Medulla oblongata (tissue), 1 donor: ENCODE measurements around the gene AR.
A peak's percentile ranks its signal among the peaks of the same experiment; 100 is the strongest.
"Not testable (repeated sequence)": the region's sequence is repeated elsewhere in the genome, so short reads cannot be mapped to it uniquely, and the experiment has no call there.

Experiments used
- DNase-seq: peaks from one replicate; pipeline ENCODE4 v3.0.0-alpha.2; 2015; ENCODE audit errors: extremely low spot score

AR gene

GRCh38 chrX:67624325-67624724 is 80.5 kb downstream of the AR start:
- DNase-seq = no peak

DNA sequence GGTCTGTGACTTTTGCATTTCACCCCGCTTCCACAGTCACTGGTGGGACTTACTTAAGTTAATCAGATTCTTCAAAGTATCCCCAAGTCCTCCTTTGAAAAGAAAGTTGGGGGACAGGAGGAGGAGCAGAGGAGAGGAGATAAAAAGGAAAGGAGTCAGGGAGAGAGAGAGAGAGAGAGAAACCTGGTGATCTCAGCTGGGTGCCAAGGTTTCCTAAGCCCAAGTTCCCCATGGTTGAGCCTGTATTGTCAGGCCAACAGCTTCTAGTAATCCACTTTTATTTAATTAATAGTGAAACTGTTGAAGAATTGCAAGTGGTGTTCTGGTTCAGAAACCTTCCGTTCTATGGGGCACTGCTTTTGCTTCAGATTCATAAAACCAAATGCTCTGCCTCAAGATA is 91.6 kb downstream of the AR start:
- no peak for DNase-seq

- DNase-seq = no peak
These were observed 92.7 kb downstream of the AR start for GRCh38 chrX:67636532-67636931.

DNA sequence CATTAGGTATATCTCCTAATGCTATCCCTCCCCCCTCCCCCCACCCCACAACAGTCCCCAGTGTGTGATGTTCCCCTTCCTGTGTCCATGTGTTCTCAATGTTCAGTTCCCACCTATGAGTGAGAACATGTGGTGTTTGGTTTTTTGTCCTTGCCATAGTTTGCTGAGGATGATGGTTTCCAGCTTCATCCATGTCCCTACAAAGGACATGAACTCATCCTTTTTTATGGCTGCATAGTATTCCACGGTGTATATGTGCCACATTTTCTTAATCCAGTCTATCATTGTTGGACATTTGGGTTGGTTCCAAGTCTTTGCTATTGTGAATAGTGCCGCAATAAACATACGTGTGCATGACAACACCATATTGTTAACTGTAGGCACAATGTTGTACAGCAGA is 93.5 kb downstream of the AR start:
- not testable (repeated sequence) for DNase-seq

- DNase-seq = no peak
These were observed 104.5 kb downstream of the AR start for GRCh38 chrX:67648361-67648760.

DNA sequence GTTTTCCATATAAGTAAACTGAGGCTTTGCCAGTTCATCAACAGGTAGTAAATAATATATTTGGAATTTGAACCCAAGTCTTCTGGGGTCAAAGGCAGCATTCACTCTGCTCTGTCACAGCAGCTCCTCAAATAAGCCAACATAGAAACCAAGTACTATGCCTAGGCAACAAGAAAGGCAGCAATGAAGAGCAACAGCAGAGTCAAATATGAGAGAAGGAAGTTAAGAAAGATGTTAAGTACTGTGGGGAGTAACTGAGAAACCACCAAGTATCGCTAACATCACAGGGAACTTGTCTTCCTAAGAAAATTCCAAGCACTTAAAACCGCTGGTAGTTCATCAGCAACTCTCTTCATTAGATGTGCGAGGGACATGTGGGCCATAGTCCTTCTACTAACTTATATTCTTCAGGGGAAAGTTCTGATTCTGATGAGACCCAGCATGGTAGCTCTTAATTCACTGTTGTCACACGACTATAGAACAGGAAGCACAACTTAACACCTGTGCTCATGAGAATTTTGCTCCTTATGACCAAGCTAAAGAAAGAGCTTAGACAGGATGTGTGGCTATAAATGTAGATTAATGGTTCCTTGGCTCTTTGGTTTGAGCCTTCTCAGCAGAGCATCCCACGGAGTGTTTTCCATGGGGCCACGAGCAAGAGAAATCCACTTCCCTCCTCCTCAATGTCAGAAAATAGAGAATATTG is 107.8 kb downstream of the AR start:
- no peak for DNase-seq

DNA sequence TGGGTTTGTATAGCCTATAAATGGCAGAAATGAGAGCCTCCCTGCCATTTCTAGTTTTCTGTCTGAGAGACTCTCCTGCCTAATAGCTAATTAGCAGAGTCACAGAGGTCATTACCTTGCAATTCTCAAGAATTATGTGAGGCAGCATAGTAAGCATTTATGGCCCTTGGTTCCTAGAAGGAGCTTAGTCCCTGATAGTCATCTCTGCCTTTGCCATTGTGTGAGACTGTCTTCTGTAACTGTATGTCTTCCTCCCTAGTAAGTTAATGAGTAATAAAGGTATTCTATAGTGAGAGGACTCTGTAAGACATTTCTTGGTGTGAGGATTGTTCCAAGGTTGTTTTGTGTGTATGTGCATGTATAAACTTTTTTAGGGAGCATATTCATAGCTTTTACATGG is 108.7 kb downstream of the AR start:
- no peak for DNase-seq

DNA sequence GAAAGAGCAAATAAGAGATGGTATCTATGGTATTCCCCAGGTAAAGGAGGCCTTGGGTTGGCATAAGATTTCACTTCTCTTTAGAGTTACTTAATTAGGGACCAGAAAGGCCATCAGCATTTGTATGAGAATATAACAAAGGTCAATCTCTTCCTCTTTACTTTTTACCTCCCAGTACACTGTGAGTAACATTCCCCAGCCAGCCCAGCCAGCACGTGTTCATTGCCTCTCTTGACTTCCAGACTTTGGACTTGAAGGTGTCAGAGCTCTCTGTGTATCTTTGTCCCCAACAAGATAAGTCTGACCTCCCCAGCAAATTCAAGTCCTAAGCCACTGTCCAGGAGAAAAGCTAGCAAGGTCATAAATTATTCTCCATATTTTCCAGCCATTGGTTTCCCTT is 110.5 kb downstream of the AR start:
- no peak for DNase-seq

DNA sequence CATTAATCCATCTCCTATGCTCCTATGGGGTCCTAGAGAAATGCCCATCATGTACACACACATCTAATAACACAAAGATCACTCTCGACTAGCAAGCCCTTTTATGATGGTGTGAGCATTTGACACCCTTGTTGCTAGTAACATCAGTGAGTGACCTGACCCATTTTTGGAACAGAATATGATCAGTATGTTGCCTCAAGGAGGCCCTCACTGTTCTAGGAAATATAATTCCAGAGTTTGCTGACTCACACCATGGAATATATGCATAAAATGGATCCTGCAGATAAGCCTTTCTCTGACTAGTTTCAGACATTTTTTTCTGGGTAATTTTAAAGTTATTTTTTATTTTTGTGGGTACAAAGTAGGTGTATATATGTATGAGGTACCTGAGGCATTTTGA is 121.8 kb downstream of the AR start:
- DNase-seq = no peak

GRCh38 chrX:67670717-67671116 is 126.9 kb downstream of the AR start:
- DNase-seq = not testable (repeated sequence)

- no peak for DNase-seq
These were observed 130.0 kb downstream of the AR start for GRCh38 chrX:67673741-67674274.

DNA sequence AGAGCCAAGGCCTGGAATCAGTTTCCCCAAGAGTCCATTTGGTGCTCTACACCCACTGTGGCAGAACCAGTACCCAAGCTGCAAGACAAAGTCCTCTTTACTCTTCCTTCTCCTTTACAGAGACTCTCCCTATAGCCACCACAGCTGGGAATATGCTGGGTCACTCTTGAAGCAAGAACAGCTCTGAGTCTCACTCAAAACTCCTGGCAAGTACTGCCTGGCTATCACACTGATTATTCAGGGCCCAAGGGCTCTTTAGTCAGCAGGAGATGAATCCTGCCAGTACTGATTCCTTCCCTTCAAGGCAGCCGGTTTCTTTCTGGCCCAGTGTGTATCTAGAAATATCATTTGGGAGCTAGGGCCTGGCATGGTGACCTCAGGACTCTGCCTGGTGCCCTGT is 130.9 kb downstream of the AR start:
- no peak for DNase-seq

GRCh38 chrX:67684136-67684535 is 140.3 kb downstream of the AR start:
- DNase-seq = no peak

DNA sequence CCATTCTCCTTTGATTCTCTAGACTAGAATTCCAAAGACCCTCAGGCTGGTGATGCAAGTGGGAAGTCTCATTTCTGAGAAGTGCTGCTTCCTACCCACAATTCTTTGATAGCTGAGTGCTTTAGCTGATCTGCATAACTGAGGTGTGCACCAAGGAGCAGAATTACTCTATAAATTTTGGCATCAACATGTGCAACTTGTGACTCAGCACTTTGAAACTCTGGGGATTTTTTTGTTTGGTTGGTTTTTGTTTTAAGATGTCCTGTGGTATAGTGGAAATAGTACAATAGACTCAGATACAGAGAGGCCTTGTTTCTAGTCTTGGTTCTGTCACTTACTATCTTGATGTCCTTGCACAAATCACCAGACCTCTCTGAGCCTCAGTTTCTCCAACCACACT is 148.4 kb downstream of the AR start:
- DNase-seq = no peak

DNA sequence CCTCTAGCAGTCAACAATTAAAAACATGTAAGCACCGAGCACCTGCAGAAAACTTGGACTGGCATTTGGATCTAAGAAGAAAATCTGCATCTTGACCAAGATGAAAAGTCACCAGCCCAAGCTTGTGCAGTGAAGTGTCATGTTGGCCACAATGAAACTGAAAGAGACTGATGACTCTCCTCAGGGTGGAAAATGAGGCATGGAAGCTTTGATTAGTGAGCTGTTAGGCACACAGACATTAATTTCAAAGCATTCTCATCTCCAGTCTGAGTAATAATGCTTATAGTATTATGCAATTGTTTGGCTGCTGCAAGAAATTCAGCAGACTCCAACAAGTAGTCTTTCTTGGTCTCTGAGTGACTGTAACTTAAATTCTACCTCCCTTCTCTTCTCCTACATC is 150.1 kb downstream of the AR start:
- no peak for DNase-seq

- DNase-seq = no peak
These were observed 153.6 kb downstream of the AR start for GRCh38 chrX:67697452-67697851.

DNA sequence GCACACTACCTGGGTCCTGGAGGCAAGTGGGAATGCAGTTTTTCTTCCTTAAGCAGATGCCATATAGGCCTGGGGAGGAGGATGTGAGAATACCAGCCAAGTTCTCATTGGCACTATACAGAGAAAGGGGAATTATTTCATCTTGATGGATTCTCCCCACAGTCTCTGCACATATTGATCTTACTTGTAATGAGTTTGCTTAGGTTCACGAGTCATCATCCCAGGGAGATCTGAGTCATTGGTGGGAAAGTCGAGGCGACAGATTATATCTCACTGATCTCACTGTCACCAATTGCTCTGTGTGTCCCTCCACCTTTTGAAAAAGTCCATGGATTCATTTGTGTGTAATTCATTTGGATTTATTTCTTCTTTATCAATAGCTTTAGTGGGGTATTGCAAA is 156.8 kb downstream of the AR start:
- no peak for DNase-seq

GRCh38 chrX:67714004-67714403 is 170.2 kb downstream of the AR start:
- DNase-seq = no peak

DNA sequence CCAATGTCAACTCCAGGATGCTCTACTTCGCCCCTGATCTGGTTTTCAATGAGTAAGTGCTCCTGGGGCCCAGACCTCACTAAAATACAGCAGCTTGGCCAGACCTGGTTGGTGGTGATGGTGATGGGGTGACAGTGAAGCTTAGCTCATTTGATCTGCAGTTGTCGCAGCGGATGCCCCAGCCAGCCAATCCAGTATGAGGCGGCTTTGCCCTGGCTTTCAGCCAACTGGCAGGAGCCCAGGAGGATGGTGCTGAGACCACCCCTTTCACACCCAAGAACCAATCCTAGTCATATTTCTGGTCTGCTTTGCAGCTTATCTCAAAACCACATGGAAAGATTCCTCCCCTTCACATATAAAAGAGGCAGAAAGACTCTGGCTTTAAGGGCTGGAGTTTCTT is 173.8 kb downstream of the AR start:
- DNase-seq = no peak

GRCh38 chrX:67718926-67719325 is 175.1 kb downstream of the AR start:
- DNase-seq = peak; percentile 7

GRCh38 chrX:67720344-67720743 is 176.5 kb downstream of the AR start:
- no peak for DNase-seq

DNA sequence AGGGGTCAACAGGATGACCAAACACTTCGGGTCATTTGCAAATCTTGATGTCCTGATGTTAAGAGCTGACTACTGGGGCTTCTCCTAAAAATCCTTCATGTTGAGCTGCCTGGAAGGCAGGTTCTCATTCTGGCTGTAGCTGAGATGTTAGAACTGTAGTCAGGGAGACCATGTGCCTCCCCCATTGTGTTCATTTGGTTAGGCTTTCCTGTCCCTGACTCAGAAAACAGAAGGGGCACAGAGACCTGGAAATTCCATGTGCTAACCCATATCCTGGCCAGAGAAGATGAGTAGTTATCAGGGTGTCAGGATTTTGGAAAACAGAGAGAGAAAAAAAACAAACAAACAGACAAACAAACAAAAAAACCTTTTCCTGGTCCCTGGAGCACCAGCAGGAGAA is 177.5 kb downstream of the AR start:
- DNase-seq = no peak

DNA sequence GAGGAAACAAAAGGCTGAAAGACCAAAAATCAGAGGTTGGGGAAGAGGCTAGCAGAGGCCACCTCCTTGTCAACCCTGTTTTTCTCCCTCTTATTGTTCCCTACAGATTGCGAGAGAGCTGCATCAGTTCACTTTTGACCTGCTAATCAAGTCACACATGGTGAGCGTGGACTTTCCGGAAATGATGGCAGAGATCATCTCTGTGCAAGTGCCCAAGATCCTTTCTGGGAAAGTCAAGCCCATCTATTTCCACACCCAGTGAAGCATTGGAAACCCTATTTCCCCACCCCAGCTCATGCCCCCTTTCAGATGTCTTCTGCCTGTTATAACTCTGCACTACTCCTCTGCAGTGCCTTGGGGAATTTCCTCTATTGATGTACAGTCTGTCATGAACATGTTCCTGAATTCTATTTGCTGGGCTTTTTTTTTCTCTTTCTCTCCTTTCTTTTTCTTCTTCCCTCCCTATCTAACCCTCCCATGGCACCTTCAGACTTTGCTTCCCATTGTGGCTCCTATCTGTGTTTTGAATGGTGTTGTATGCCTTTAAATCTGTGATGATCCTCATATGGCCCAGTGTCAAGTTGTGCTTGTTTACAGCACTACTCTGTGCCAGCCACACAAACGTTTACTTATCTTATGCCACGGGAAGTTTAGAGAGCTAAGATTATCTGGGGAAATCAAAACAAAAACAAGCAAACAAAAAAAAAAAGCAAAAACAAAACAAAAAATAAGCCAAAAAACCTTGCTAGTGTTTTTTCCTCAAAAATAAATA is 179.9 kb downstream of the AR start:
- DNase-seq = peak; percentile 15
